HG02870 (cell line): ENCODE measurements around the gene SMG5.

Experiments
- ATAC-seq: cut with Tn5 transposase; IDR thresholded peaks from one replicate; pipeline ENCODE4 v1.9.1; 2021; ENCODE audit warnings: mild to moderate bottlenecking, moderate library complexity; ENCODE audit not compliant: unreplicated experiment

Gene SMG5

DNA sequence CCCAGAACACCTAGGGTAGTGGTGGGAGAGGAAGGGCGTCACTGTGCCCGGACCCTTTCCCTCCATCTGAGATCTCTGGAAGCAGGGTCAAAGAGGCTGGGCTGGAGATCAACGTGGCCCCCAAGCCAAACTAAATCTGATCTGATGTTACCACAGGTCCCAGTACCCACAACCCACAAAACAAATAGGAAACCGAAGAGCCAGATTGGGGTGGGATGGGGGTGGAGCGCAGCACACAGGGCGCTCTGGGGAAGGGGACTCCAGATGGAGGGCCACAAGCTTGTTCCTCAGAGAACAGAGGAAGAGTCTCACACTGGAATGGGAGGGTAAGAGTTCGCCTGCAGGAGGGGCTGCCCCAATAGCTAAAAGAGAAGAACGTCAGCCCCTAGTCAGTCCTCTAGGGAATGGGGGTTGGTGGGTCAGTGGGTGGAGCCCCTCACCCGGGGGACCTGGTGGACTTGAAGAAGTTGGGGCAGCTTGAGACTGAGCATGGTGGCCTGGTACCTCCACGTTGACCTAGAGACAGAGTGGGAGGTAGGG is 36.3 kb downstream of the SMG5 start:
- no peak for ATAC-seq

GRCh38 chr1:156245451-156246232 is 37.0 kb downstream of the SMG5 start:
- ATAC-seq: no peak

DNA sequence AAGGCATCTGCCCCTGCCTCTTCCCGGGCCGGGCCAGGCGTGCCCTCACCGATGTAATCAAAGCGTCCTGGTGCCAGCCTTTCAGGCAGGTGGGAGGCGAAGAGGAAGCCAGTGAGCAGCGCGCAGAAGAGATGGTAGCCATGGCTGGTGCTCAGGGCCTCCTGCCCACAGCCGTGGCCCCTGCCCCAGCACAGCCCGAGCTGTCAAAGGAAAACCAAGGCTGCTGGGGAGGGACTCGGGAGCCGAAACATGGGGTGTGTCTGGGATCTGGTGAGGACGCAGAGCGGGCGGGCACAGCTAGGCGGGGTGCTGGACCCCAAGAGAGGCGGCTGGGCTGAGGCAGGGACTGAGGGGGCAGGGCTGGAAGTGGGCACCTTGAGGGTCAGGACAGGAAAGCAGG is 37.9 kb downstream of the SMG5 start:
- ATAC-seq: no peak

- no peak for ATAC-seq
These were observed 38.5 kb downstream of the SMG5 start for GRCh38 chr1:156244126-156244525.

DNA sequence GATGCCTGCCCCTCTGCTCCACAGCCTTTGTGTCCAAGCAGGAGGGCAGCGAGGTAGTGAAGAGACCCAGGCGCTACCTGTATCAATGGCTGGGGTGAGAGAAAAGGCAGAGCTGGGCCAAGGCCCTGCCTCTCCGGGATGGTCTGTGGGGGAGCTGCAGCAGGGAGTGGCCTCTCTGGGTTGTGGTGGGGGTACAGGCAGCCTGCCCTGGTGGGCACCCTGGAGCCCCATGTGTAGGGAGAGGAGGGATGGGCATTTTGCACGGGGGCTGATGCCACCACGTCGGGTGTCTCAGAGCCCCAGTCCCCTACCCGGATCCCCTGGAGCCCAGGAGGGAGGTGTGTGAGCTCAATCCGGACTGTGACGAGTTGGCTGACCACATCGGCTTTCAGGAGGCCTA is 39.9 kb downstream of the SMG5 start:
- no peak for ATAC-seq

- no peak for ATAC-seq
These were observed 40.7 kb downstream of the SMG5 start, which contains the start of gene BGLAP for GRCh38 chr1:156241926-156242325. BGLAP (plus strand) TSS chr1:156242184; CDS start chr1:156242232, 48 bp downstream.

GRCh38 chr1:156241311-156241811 is 41.3 kb downstream of the SMG5 start:
- no peak for ATAC-seq

GRCh38 chr1:156238248-156238647 is 44.4 kb downstream of the SMG5 start:
- ATAC-seq: no peak

- no peak for ATAC-seq
These were observed 46.5 kb downstream of the SMG5 start for GRCh38 chr1:156236164-156236563.

- ATAC-seq: no peak
These were observed 49.0 kb downstream of the SMG5 start for GRCh38 chr1:156233426-156234127.

DNA sequence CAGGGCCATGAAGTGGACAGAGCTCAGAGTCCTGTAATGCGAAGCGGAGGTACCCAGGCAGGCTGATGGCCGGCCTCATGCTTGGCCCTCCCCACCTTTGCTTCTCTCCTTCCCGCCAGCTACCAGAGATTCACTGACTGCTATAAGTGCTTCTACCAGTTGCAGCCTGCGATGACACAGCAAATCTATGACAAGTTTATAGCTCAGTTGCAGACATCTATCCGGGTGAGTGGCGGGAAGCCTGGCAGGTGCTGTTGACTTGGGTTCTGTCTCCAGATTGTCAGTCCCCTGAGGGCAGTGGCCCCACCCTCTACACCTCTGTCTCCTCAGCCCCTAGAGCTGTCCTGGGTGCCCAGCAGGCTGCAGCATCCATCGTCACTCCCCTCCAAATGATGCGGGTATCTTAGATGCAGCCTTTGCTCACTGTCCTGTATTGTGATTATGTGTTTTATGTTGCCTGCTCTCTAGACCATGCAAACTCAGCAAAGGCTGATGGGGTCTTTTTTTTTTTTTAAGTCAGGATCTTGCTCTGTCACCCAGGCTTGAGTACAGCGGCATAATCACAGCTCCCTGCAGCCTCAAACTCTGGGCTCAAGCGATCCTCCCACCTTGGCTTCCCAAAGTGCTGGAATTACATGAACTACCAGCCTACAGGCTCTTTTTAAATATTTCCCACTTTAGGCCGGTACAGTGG is 50.3 kb downstream of the SMG5 start:
- no peak for ATAC-seq

DNA sequence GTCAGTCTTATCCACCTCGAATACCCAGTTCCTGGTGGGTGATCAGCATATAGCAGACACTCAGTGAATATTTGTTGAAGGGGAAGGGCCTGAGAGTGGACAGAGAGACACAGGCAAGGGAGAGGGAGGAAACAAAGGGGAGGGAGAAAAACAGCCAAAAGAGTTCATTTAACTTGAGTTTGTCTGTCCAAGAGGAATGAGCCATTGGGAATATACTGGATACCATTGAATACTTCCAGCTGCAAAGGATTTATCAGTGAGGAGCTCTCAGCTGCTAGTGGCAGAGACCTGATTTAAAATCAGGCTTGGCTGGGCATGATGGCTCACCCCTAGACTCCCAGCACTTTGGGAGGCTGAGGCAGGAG is 52.2 kb downstream of the SMG5 start:
- ATAC-seq: no peak

DNA sequence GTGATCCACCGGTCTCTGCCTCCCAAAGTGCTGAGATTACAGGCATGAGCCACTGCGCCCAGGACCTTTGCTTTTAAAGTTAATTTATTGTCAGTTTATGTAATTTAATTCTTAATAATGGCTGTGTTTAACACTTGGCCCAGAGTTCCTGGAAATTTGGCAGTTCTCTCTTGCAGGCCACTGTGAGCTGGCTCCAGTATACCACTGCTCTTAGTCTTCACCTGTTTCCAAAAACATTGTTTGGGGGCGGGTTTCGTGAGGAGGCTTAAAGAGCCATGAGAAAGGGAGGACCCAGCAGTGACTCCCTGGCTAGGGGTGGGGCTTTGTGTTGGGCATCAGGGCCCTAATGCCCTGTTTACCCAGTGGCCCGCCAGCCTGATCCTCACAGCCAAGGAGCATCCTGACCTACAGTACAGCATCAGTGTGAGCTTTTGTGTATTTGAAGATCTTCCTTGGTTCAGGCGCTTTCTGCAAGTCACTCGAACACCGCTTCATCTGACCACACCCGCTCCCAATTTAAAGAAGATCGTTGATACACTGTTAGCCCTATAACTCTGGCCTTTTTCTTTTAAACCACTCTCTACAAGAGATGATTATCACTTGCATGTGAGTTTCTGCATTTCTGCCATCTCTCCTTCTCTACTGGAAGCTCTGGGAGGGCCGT is 52.7 kb downstream of the SMG5 start:
- no peak for ATAC-seq

GRCh38 chr1:156228501-156228900 is 54.1 kb downstream of the SMG5 start:
- no peak for ATAC-seq

GRCh38 chr1:156226782-156227181 is 55.8 kb downstream of the SMG5 start:
- ATAC-seq: no peak

- peak; percentile 76 for ATAC-seq
These were observed 56.5 kb downstream of the SMG5 start for GRCh38 chr1:156226116-156226538.

- no peak for ATAC-seq
These were observed 57.0 kb downstream of the SMG5 start for GRCh38 chr1:156225677-156226014.

DNA sequence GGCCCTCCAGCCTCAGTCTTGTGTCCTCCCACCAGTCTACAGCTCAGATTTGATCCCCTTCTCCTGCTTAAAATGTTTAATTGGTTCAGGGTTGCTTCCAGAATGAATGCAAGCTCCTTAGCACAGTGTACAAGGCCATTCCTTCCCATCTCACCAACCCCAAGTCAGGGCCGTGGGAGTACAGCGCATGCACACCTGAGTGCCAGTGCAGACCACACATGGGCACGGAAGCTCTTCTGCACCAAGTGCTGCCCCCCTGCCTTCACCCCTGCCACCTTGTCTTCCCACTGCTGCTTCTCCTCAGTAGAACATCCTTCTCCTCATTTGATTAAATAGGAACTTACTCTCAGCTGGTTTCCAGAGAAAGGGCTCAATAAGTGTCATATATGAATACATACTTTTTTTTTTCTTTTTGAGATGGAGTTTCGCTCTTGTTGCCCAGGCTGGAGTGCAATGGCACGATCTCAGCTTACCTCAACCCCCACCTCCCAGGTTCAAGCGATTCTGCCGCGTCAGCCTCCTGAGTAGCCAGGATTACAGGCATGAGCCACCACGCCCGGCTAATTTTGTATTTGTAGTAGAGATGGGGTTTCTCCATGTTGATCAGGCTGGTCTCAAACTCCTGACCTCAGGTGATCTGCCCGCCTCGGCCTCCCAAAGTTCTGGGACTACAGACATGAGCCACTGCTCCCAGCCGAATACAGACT is 60.5 kb downstream of the SMG5 start:
- ATAC-seq: no peak

DNA sequence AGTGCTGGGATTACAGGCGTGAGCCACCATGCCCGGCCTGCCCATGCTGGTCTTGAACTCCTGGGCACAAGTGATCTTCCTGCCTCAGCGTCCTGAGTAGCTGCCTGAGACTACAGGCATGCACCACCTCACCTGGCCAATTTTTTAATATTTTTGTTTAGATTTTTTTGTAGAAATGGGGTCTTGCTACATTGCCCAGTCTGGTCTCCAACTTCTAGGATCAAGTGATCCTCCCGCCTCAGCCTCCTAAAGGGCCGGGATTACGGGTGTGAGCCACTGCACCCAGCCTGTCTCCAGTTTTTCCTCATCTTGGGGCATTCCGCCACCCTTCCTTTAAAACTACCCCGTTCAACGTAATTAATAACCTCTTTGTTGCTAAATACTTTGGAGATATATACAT is 62.4 kb downstream of the SMG5 start:
- ATAC-seq: no peak

GRCh38 chr1:156217871-156218270 is 64.8 kb downstream of the SMG5 start:
- no peak for ATAC-seq
